NB4 (cell line): ENCODE measurements around the gene RAPSN.

ENCODE experiments used
- MAX ChIP-seq: IDR thresholded peaks from 2 replicates; pipeline ENCODE4 v1.6.1; 2011; ENCODE audit warnings: low read depth, low read length
- POLR2A ChIP-seq: IDR thresholded peaks from 2 replicates; pipeline ENCODE4 v1.6.1; 2011; ENCODE audit warnings: mild to moderate bottlenecking; ENCODE audit not compliant: insufficient read length; ENCODE audit errors: extremely low read depth
- TF ChIP-seq, protein P1 (sequence below): IDR thresholded peaks from one replicate; pipeline ENCODE4 v1.5.1; 2012; ENCODE audit warnings: low read depth, low read length

- TF ChIP-seq, protein P1, sequence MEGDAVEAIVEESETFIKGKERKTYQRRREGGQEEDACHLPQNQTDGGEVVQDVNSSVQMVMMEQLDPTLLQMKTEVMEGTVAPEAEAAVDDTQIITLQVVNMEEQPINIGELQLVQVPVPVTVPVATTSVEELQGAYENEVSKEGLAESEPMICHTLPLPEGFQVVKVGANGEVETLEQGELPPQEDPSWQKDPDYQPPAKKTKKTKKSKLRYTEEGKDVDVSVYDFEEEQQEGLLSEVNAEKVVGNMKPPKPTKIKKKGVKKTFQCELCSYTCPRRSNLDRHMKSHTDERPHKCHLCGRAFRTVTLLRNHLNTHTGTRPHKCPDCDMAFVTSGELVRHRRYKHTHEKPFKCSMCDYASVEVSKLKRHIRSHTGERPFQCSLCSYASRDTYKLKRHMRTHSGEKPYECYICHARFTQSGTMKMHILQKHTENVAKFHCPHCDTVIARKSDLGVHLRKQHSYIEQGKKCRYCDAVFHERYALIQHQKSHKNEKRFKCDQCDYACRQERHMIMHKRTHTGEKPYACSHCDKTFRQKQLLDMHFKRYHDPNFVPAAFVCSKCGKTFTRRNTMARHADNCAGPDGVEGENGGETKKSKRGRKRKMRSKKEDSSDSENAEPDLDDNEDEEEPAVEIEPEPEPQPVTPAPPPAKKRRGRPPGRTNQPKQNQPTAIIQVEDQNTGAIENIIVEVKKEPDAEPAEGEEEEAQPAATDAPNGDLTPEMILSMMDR: no peak
- TF ChIP-seq POLR2A (no peak), MAX (no peak)
These were observed 20.6 kb upstream of the RAPSN start for GRCh38 chr11:47469361-47470179.
